ENCODE measurements around the gene C5orf22. TPM values are rescaled to one million over a fixed set of nuclear protein-coding genes. Genes with fewer than 3 reads are reported as not detected.

C5orf22 gene
- polyA plus RNA-seq, 1 donor from 2014 or later = 20.3 TPM

DNA sequence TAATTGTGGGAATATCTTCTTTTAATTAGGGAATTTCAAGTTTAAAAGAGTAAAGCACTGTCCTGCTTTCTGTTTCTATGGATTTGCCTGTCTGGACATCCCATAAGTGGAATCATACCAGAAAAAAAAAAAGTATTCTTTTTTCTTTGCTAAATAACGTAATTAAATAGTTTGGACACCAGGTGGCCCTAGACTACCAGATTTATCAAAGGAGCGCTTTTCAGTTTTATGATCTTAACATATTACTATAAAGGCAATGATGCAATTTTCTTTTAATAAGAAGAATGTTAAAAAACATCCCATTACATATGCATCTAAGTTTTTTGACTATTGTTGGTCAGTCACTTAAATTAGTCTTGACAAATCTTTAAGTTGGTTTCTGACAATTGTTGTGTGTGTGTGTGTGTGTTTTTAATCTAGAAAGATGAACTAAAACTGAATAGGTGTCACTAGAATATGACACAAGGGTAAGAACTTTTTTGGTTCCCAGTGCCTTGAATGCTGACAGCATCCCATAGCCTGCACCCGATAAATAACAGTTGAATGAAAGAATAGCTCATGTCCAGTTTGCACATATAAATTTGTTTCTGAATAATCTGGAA, 49.5 kb downstream of the C5orf22 start:
- no peaks in the 10 kb centered on the region for H3K27me3 ChIP-seq (ENCODE audit: insufficient read depth, low read depth, low read length)

DNA sequence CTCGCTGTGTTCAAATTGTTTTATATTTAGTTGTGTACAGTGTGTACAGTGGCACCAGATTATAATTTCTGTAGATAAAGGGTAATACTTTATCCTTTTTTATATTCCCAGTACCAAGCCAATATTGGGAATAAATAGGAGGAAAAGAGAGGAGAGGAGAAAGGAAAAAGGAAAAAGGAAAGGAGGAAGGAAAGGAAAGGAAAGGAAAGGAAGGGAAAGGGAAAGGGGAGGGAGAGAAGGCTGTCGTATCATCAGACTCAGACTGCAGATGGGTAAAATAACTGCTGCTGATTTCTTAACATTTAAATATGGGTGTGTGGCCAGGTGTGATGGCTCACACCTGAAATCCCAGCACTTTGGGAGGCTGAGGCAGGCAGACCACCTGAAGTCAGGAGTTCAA, 51.0 kb downstream of the C5orf22 start:
- Histone ChIP-seq H3K9me3 (ENCODE audit: low read length) (no peaks in the 10 kb centered on the region), H3K36me3 (ENCODE audit: insufficient read depth, low read length) (no peaks in the 10 kb centered on the region), H3K27me3 (ENCODE audit: insufficient read depth, low read depth, low read length) (no peaks in the 10 kb centered on the region), H3K27ac (ENCODE audit: low read length) (no peak overlapping the region), H2AFZ (ENCODE audit: low read depth, low read length) (no peak overlapping the region), H3K9me2 (ENCODE audit: insufficient read depth, low read length) (no peaks in the 10 kb centered on the region), H3F3A (ENCODE audit: insufficient read depth, low read length, poor library complexity, severe bottlenecking) (no peaks in the 10 kb centered on the region), H3K9ac (ENCODE audit: low read length) (no peak overlapping the region), H4K20me1 (ENCODE audit: insufficient read depth) (no peaks in the 10 kb centered on the region), H3K4me2 (ENCODE audit: low read length) (no peak overlapping the region), H3K4me3 (ENCODE audit: low read length) (no peak overlapping the region), H3K79me2 (replicated peaks; ENCODE audit: insufficient read depth, low read length) (no peaks in the 10 kb centered on the region)
- TF ChIP-seq RAD21 (conservative IDR thresholded peaks at IDR 0.05) (no peak), TAF1 (IDR thresholded peaks at IDR 0.05; ENCODE audit: low read depth) (no peak), SMC3 (conservative IDR thresholded peaks at IDR 0.05; ENCODE audit: poor library complexity) (no peak), EP300 (conservative IDR thresholded peaks at IDR 0.05; ENCODE audit: poor library complexity, severe bottlenecking) (no peak), MXI1 (conservative IDR thresholded peaks at IDR 0.05; ENCODE audit: poor library complexity, severe bottlenecking) (no peak), EZH2 (IDR thresholded peaks at IDR 0.05; ENCODE audit: borderline replicate concordance, insufficient read depth, low read length, poor library complexity, severe bottlenecking) (no peak)

More for the DNA sequence above, 49.5 kb downstream of the C5orf22 start:
- Histone ChIP-seq H3K4me3 (ENCODE audit: low read length) (no peak overlapping the region), H3K4me2 (ENCODE audit: low read length) (no peak overlapping the region), H3K27ac (ENCODE audit: low read length) (no peak overlapping the region), H3K9me2 (ENCODE audit: insufficient read depth, low read length) (no peaks in the 10 kb centered on the region), H2AFZ (ENCODE audit: low read depth, low read length) (no peak overlapping the region), H3K9ac (ENCODE audit: low read length) (no peak overlapping the region), H3K79me2 (replicated peaks; ENCODE audit: insufficient read depth, low read length) (no peaks in the 10 kb centered on the region), H3F3A (ENCODE audit: insufficient read depth, low read length, poor library complexity, severe bottlenecking) (no peaks in the 10 kb centered on the region), H3K36me3 (ENCODE audit: insufficient read depth, low read length) (no peaks in the 10 kb centered on the region), H4K20me1 (ENCODE audit: insufficient read depth) (no peaks in the 10 kb centered on the region), H3K9me3 (ENCODE audit: low read length) (no peaks in the 10 kb centered on the region)
- TF ChIP-seq, protein P1, sequence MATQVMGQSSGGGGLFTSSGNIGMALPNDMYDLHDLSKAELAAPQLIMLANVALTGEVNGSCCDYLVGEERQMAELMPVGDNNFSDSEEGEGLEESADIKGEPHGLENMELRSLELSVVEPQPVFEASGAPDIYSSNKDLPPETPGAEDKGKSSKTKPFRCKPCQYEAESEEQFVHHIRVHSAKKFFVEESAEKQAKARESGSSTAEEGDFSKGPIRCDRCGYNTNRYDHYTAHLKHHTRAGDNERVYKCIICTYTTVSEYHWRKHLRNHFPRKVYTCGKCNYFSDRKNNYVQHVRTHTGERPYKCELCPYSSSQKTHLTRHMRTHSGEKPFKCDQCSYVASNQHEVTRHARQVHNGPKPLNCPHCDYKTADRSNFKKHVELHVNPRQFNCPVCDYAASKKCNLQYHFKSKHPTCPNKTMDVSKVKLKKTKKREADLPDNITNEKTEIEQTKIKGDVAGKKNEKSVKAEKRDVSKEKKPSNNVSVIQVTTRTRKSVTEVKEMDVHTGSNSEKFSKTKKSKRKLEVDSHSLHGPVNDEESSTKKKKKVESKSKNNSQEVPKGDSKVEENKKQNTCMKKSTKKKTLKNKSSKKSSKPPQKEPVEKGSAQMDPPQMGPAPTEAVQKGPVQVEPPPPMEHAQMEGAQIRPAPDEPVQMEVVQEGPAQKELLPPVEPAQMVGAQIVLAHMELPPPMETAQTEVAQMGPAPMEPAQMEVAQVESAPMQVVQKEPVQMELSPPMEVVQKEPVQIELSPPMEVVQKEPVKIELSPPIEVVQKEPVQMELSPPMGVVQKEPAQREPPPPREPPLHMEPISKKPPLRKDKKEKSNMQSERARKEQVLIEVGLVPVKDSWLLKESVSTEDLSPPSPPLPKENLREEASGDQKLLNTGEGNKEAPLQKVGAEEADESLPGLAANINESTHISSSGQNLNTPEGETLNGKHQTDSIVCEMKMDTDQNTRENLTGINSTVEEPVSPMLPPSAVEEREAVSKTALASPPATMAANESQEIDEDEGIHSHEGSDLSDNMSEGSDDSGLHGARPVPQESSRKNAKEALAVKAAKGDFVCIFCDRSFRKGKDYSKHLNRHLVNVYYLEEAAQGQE (IDR thresholded peaks at IDR 0.05; ENCODE audit: borderline replicate concordance) = no peak
- TF ChIP-seq MXI1 (conservative IDR thresholded peaks at IDR 0.05; ENCODE audit: poor library complexity, severe bottlenecking) (no peak), POLR2AphosphoS5 (IDR thresholded peaks at IDR 0.05) (no peak), EZH2 (IDR thresholded peaks at IDR 0.05; ENCODE audit: borderline replicate concordance, insufficient read depth, low read length, poor library complexity, severe bottlenecking) (no peak), TAF1 (IDR thresholded peaks at IDR 0.05; ENCODE audit: low read depth) (no peak), SMC3 (conservative IDR thresholded peaks at IDR 0.05; ENCODE audit: poor library complexity) (peak; percentile 94), RAD21 (conservative IDR thresholded peaks at IDR 0.05) (peak; percentile 89), EP300 (conservative IDR thresholded peaks at IDR 0.05; ENCODE audit: poor library complexity, severe bottlenecking) (no peak)
- TF ChIP-seq, protein P2, sequence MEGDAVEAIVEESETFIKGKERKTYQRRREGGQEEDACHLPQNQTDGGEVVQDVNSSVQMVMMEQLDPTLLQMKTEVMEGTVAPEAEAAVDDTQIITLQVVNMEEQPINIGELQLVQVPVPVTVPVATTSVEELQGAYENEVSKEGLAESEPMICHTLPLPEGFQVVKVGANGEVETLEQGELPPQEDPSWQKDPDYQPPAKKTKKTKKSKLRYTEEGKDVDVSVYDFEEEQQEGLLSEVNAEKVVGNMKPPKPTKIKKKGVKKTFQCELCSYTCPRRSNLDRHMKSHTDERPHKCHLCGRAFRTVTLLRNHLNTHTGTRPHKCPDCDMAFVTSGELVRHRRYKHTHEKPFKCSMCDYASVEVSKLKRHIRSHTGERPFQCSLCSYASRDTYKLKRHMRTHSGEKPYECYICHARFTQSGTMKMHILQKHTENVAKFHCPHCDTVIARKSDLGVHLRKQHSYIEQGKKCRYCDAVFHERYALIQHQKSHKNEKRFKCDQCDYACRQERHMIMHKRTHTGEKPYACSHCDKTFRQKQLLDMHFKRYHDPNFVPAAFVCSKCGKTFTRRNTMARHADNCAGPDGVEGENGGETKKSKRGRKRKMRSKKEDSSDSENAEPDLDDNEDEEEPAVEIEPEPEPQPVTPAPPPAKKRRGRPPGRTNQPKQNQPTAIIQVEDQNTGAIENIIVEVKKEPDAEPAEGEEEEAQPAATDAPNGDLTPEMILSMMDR (IDR thresholded peaks at IDR 0.05; ENCODE audit: poor library complexity, severe bottlenecking) = peak; percentile 79

All from neural cell (in vitro differentiated cells).